ENCODE measurements around the gene GIGYF2. TPM values are rescaled to one million over a fixed set of nuclear protein-coding genes. Genes with fewer than 3 reads are reported as not detected.

GIGYF2 gene
- total and polyA plus RNA-seq, 8 donors, result 17.4 to 50.9 (median 41.0) TPM

DNA sequence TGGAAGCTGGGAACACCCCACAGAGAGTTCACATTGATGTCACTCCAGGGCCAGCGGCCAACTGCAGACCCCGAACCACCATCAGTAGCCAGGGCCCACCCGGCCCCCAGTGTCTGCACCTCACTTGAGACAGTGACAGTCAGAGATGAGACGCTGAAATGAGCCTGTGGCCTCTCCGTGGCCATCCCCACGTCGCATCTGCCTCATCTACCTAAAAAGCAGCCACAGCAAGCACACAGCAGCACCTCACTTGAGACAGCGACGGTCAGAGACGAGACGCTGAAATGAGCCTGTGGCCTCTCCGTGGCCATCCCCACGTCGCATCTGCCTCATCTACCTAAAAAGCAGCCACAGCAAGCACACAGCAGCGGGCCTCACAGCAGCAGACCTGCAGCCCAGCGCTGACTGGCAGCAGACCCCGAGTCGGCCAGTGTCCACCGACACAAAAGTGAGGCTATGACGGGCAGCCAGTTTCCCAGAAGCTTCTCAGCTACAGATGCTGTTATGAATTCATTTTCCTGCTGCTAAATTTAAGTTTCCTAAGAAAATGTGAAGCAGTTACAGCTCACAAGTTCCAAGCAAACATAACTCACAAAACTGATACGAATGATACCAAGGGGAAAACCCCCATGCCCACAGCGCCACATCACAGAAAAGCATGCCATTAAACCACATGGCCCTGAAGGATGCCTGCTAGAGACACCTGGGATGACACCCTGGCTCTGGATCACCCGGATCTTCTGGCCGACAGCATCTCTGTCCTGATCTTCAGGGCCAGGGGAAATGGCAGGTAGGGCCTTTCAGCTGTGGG is 200.7 kb downstream of the GIGYF2 start:
- ATAC-seq (no peak), DNase-seq (no peak), FAIRE-seq (no peak)
- H3K4me3 ChIP-seq, result no peak overlapping the region
- no peaks in the 10 kb centered on the region for H3K36me3 ChIP-seq
- no peaks in the 10 kb centered on the region for H3K9me3 ChIP-seq
- 92 to 94% methylated on average over 24 of the region's 24 CpGs for WGBS, 2 donors
- TF ChIP-seq, protein P1, sequence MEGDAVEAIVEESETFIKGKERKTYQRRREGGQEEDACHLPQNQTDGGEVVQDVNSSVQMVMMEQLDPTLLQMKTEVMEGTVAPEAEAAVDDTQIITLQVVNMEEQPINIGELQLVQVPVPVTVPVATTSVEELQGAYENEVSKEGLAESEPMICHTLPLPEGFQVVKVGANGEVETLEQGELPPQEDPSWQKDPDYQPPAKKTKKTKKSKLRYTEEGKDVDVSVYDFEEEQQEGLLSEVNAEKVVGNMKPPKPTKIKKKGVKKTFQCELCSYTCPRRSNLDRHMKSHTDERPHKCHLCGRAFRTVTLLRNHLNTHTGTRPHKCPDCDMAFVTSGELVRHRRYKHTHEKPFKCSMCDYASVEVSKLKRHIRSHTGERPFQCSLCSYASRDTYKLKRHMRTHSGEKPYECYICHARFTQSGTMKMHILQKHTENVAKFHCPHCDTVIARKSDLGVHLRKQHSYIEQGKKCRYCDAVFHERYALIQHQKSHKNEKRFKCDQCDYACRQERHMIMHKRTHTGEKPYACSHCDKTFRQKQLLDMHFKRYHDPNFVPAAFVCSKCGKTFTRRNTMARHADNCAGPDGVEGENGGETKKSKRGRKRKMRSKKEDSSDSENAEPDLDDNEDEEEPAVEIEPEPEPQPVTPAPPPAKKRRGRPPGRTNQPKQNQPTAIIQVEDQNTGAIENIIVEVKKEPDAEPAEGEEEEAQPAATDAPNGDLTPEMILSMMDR (IDR thresholded peaks at IDR 0.05), result no peak
- no peaks in the 10 kb centered on the region for H3K4me1 ChIP-seq
- no peak overlapping the region for H3K27ac ChIP-seq
- no peaks in the 10 kb centered on the region for H3K27me3 ChIP-seq
- intact Hi-C loops (cut with DNase I), result no loop called here

DNA sequence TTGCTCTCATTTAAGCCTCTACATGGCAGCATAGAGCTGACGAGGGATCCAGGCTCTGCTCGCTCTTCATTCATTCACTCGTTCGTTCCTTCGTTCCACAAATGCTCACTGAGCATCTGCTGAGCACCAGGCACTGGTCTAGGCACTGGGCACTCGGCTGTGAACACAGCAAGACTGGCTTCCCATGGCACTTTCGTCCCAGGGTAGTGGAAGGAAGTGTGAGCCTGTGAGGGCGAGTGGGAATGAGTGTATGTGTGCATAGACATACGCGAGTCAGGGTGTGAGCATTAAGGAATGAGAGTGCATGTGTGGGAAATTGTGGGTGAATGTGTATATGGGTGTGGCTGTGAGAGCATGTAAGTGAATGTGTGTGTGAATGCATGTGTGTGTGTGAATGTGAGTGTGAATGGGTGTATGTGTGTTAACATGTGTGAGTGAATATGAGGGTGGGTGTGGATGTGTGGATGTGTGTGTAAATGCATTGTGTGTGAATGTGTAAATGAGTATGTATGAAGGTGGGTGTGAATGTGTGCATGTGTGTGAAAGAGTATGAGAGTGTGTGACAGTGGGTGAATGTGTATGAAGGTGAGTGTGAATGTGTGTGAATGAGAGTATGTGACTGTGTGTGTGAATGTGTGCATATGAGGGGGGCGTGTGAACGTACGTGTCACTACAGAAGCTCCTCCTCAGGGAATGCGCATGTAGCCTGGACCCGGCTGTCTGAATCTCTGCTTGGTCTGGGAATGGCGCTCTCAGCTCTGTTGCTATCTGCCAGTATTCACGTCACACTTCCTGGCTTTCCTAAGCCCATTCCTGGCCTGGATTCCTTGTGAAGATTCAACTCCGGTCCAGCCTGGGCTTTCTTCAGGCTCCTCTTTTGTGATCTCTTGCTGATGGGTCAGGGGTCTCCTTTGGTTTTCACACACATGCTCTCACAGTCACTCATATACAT is 201.7 kb downstream of the GIGYF2 start:
- ATAC-seq, result no peak
- Histone ChIP-seq H3K27ac (no peak overlapping the region), H3K27me3 (no peaks in the 10 kb centered on the region), H3K4me3 (no peak overlapping the region), H3K36me3 (no peaks in the 10 kb centered on the region), H3K4me1 (no peaks in the 10 kb centered on the region), H3K9me3 (no peaks in the 10 kb centered on the region)
- 78 to 85% methylated on average over 18 of the region's 18 CpGs for WGBS, 2 donors
- TF ChIP-seq, protein P1 (IDR thresholded peaks at IDR 0.05), result no peak
- intact Hi-C loops (cut with DNase I), result no loop called here
- peak in 1 of 6 donors; percentile 14 for DNase-seq
- no peak for FAIRE-seq

DNA sequence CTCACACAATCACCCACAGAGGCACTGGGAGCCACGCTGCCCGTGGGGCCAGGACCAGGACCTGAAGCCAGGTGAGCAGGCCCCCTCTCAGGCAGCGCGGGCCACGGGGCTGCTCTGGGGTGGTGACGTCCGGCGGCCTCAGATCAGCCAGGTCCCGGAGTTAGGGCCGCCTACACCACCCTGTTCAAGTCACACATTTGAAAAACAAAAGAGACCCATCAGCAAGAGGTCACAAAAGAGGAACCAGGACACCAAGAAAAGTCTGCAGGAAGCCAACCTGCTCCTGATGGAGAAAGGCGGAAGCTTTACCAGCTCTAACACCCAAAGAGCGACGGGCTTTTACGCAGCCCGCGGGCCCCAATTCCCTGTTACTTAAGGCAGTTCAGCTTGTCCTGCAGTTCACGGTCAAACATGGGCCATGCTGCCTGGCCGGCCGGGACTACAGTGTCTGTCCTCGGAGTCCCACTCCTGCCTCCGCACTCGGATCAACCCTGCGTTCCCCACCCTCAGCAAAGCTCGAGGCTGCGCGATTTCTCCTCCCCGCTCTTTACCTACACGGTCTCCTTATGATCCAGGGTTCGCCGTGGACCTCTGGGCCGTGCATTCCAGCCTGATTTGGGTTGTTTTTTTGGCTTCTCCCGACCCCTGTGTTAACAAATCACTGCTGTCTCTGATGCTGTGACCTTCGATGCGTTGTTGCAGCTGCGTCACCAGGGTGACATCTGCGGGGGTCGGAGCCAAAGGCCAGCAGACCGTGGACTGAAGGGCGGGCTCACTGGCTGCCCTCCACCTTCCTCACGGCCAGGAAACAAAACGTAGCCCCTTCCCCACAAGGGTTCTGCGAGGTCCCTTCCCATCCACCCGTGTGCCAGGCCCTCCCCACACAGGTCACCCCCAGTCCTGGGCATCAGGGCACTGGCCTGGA is 203.9 kb downstream of the GIGYF2 start:
- no peak for ATAC-seq
- FAIRE-seq, result no peak
- peak in 1 of 6 donors; percentile 46 for DNase-seq

More for the DNA sequence above, 203.9 kb downstream of the GIGYF2 start:
- WGBS, 2 donors, result 78 to 79% methylated on average over 43 of the region's 43 CpGs
- H3K27me3 ChIP-seq, result no peaks in the 10 kb centered on the region
- H3K9me3 ChIP-seq, result no peaks in the 10 kb centered on the region
- no peak overlapping the region for H3K4me3 ChIP-seq
- no peaks in the 10 kb centered on the region for H3K36me3 ChIP-seq
- no peaks in the 10 kb centered on the region for H3K4me1 ChIP-seq
- intact Hi-C loops (cut with DNase I), result no loop called here
- no peak overlapping the region for H3K27ac ChIP-seq
- TF ChIP-seq, protein P1 (IDR thresholded peaks at IDR 0.05), result no peak

Measured in pancreas (tissue), 10 donors.